Stimulated activated CD8-positive, alpha-beta memory T cell treated with anti-CD3 and anti-CD28 coated beads, Interleukin-4, amount 100 ng/mL, for 48 hours (primary cell): ENCODE measurements around the gene ABCB8.

ENCODE experiments used
- DNase-seq: peaks from one replicate; pipeline ENCODE4 v3.0.0-alpha.2; 2020

ABCB8 gene

DNA sequence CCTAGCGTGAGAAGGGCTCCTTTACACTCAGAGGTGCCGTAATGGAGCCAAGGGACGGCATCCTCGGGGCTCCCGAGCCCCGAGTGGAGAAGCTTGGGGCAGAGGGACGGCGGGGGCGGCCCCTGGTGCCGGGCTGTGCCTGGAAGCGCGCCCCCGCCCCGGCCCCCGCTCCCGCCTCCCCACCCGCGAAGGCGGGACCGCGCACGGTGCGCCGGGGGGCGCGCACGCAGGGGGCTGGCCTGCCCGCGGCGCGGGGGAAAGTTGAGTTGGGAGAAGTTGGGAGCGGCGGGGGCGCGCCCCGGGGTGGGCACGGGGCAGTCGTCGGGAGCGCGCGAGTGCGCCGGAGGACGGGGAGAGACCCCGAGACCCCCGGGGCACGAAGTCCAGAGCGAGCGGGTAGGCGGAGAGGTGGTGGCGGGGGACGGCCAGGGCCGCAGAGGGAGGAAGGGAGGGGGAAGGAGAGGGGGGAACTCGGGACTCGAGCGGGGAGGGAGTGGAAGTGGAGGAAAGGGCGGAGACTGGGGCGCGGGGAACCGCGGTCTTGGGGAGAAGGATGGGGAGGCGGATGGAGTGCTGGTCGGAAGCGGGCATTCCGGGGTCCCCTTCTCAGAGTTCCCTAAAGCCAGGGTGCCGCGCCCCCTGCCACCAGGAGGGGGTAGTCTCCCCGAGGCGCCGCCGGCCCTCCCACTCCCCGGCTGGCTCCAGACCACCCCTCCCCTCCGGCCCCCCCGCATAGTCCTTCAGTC lies 31.3 kb downstream of the ABCB8 start, which contains the start of gene SLC4A2:
Gene SLC4A2, plus strand, starts transcription at position 223 of the 746 bp plus-strand sequence. CDS start 2,399 bp downstream, outside the sequence.
- peak; percentile 81 for DNase-seq

DNA sequence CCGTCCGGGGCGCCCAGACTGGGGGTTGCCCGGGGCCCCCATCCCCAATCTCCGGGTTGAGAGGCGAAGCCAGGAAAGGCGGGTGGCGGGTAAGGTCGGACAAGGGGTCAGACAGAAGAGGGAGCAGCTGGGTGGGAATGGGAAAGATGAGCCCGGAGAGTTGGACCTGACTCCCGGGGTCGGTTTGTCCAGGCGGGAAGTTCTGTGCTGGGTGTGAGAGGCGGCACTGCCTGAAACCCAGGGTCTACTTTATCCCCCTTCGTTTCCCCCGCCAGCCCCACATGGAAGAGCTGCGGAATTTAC lies 31.8 kb downstream of the ABCB8 start:
- no peak for DNase-seq

DNA sequence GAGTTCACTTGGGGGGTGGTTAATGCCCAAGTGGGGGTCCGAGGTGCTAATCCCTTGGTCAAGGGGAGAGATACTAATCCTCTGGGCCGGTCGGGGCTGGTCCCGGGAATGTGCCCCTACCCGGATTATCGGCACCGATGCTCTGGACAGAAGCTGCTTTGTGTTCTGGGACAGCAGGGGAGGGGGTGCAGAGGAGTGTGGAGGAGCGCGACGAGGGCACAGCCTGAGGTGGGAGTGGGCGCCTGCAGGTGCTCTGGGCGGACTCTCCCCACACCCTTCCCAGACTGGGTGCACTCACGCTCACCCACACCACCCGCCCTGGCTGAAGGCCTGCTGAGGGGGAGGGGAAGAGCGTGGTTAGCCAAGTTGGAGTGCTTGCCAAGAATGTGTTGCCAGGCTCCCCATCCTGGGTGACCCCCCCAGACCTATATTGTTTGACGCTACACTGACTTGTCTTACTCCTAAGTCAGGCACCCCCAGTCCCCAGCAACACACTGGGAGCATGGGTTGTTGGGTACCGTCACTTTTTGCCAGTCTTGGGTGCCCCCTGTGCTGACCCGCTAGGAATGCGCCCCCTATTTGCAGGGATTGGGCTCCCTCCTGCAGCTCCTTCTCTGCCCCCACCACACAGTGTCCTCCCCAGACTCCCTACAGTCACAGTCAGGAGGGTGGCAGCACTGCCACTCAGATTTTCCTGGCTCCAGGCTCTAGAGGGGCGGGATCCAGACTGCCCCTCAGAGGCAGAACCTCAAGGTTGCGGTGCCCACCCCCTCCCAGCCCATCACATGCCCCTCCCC lies 32.4 kb downstream of the ABCB8 start:
- DNase-seq: peak; percentile 43

DNA sequence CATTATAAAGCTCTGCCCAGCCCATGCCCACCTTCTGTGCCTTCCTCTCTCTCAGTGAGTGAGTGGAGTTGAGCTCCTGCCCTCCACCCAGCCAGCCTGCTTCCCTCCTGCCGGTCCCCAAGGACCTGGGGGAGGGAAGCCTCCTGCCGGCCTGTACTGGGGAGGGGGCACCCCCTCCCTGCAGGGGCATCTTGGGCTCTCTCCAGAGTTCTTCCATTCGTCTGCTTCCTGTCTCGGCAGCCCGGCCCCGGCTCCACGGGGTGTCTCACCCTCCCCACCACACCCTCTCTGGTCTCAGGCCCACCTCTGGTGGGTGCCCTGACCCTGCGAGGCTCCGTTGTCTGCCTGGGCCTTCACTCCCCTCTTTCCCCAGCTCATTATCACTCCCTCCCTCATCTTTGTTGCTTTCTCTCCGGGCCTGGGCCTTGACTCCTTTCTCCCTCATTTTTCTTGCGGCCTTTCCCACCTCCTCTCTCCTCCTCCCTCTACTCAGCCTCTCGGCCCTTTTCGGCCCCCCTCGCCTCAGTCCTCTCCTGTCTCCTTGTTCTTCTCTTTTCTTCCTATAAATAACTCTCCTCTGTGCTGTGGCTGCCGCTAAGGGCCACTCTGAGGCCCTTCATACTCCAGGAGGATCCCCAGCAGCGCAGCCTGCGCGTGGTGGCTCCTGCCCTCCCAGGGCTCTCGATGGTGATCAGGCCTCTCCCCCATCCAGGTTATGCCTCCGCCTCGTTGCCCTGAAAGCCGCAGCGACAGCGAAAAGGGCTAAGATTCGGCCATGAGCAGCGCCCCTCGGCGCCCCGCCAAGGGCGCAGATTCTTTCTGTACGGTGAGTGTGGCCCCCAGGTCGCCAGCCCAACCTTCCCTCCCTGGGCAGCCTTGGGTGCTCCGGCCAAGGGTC lies 33.2 kb downstream of the ABCB8 start:
- DNase-seq: no peak

DNA sequence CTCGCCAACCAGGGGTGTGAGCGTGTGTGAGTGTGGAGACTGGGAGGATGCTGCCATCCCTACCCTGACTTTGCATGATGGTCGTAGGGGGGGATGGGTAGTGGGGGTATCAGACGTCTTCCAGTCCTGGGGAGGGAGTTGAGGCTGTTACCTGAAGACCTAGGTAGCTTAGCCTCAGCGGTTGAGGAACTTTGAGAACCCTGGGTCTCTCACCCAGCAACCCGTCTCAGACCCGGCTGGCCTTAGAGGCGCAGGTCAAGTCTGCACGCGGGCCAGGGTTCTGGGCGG lies 33.8 kb downstream of the ABCB8 start:
- no peak for DNase-seq

DNA sequence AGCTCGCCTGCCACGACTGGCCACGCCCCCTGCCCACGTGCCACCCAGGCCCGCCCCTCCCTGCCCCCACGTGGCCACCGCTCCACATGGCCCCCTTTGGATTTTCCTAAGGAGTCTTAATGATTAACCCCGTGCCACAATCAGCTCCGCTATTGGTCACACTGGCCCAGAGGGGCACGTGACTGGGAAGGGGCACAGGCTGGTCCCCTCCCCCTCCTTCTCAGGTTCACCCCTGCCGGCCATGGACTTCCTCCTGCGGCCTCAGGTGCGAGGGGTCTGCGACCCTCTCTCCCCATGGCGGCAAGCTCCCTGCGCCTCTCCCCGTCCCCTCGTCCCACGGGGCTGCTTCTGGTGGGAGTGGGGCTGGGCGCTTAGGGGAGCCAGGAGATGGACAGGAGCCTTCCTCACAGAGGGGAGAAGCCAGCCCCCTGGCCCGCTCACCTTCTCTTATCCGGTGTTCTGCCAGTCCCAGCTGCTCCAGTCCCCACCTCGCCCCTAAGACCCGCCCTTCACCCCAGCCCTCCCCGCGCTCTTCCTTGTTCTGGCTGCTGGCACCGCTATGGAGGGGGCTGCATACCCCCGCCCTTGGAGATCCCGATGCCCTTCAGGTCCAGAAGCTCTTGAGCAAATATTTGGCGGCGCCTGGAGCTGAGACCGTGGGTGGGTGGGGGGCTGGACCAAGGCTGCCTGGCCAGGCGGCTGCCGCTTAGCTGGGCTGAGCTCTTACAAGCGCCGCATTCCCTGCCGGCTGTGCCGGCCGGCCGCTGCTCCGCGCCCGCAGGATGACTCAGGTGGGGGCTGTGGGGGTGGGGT lies 34.4 kb downstream of the ABCB8 start:
- no peak for DNase-seq

DNA sequence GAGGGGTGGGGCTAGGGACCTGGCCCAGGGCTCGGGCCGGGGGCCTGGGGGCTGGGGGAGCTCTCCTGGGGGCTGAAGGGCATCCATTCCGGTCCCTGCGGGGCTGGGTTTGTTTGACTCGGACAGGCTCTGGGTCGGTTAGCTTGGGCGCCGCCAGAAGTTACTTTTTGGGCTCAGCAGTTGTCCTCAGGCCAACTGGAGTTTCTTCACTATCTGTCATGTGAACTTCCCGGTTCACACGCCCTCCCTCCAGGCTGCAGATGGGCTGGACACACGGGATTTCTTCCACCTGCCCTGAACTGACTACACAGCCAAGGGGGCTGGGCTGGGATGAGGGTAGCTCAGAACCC lies 34.9 kb downstream of the ABCB8 start:
- DNase-seq: no peak

DNA sequence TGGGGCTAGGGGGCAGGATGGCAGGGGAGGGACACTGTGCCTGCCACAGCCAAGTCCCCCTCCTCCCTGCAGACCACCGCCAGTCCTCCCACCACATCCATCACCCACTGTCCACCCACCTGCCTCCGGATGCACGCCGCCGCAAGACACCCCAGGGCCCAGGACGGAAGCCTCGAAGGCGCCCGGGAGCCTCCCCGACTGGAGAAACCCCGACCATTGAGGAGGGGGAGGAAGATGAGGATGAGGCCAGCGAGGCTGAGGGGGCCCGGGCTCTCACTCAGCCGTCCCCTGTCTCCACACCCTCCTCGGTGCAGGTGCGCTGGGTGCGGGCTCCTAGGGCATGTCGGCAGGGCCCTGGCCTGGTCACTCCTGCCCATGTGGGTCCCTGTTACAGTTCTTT lies 36.2 kb downstream of the ABCB8 start:
- no peak for DNase-seq

DNA sequence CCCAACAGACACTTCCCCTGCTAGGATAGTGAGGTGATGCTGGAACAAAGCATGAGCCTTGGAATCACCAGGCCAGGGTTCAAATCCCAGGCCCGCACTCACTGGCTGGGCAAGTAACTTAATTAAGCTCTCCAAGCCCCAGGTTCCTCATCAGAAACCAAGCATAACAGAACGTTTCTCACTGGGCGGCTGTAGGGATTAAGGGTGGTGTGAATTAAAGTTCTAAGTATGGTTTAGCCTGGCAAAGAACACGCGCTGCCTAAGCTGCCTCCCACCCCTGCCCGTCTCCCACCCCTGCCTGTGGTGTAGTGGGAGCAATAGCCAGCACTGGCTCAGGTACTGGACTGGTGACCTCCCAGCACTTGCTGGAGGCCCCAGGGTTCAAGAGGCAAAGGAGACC lies 36.7 kb downstream of the ABCB8 start:
- DNase-seq: no peak

DNA sequence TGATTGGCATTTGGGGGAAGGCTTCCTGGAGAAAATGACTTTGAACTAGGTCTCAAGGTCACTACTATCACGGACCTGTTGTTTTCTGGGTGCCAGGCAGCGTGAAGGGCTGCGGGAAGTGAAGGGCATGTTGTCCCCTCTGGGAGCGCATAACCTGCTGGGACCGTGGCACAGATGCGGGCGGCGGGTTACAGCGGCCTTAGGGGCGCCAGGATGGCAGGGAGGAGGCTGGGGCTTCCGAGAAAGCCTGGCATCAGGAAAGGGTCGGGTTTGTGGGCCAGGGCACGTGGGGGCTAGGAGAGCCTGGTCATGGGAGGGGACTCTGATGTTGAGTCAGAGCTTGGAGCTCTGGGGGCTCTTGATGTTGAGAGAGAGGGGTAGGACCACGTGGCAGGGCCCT lies 37.3 kb downstream of the ABCB8 start:
- no peak for DNase-seq

DNA sequence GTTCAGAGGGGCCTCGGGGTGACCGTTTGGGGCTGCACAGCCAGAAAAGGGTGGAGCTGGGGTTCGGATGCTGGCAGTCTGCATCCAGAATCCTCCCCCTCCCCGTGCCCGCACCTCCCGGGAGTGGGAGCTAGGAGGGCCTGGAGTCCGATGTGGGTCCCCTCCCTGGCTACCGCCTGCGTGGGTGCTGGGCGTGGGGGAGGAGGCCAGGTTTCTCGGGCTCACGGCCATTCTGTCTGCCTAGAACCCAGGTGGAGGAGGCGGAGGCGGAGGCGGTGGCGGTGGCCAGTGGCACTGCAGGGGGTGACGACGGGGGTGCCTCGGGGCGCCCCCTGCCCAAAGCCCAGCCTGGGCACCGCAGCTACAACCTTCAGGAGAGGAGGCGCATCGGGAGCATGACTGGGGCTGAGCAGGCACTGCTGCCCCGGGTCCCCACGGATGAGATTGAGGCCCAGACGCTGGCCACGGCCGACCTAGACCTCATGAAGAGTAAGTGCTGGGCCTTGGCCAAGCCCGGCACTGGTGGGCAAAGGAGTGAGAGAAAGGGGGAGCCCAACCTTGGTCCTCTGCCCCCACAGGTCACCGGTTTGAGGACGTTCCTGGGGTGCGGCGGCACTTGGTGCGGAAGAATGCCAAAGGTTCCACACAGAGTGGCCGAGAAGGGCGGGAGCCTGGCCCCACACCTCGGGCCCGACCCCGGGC lies 38.2 kb downstream of the ABCB8 start:
- DNase-seq: no peak

DNA sequence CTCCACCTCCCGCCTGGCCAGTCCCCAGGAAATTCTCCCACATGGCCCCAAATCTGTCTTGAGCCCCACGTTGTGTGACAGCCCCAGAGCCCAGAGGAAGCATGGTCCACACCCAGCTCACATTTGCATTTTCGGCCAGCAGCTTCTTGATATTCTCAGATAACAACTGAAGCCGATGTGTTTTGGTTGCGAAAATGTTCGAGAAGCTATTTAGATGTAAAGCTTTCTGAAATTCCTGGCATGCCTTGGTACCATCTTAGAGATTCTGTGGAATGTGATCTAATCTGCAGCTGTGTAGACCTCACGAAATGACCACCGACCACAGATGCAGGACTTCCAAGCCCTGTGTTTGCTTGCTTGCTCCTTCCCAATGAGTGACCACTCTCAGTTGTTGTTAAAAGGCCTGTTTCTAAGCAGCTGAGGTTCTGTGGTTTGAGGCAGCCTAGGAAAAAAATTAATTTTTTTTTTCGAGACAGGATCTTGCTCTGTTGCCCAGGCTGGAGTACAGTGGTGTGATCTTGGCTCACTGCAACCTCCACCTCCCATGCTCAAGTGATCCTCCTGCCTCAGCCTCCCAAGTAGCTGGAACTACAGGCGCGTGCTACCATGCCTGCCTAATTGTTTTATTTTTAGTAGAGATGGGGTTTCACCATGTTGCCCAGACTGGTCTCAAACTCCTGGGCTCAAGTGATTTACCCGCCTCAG lies 40.0 kb downstream of the ABCB8 start:
- DNase-seq: no peak

DNA sequence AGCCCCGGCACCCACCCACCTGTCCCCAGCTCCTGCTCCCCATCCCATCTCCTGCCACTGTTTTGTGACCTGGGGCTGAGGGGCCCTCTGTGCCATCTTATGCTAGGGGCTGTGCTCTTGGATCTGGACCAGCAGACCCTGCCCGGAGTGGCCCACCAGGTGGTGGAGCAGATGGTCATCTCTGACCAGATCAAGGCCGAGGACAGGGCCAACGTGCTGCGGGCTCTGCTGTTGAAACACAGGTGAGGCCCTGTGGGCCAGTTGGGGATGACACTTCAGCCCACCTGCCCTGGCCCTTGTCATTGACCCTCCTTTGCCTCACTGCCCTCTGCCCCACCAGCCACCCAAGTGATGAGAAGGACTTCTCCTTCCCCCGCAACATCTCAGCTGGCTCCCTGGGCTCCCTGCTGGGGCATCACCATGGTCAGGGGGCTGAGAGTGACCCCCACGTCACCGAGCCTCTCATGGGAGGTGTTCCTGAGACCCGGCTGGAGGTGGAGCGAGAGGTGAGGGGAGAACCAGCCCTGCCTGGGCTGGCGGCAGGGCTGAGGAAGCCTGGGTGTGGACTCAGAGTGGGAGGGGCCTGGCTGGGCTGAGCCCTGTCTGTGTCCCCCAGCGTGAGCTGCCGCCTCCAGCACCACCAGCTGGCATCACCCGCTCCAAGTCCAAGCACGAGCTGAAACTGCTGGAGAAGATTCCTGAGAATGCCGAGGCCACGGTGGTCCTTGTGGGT lies 41.8 kb downstream of the ABCB8 start:
- DNase-seq: no peak

DNA sequence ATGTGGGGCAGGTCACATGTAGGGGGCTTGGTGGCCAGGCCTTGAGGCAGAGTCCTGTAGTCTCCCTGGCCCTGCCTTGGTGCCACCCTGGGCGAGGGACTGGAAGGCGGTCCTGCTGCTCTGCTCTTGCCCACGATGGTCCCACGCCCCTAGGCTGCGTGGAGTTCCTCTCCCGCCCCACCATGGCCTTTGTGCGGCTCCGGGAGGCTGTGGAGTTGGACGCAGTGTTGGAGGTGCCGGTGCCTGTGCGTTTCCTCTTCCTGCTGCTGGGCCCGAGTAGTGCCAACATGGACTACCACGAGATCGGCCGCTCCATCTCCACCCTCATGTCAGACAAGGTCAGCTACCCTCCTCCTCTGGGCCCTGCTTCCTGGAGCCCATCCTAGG lies 42.3 kb downstream of the ABCB8 start:
- DNase-seq: no peak

DNA sequence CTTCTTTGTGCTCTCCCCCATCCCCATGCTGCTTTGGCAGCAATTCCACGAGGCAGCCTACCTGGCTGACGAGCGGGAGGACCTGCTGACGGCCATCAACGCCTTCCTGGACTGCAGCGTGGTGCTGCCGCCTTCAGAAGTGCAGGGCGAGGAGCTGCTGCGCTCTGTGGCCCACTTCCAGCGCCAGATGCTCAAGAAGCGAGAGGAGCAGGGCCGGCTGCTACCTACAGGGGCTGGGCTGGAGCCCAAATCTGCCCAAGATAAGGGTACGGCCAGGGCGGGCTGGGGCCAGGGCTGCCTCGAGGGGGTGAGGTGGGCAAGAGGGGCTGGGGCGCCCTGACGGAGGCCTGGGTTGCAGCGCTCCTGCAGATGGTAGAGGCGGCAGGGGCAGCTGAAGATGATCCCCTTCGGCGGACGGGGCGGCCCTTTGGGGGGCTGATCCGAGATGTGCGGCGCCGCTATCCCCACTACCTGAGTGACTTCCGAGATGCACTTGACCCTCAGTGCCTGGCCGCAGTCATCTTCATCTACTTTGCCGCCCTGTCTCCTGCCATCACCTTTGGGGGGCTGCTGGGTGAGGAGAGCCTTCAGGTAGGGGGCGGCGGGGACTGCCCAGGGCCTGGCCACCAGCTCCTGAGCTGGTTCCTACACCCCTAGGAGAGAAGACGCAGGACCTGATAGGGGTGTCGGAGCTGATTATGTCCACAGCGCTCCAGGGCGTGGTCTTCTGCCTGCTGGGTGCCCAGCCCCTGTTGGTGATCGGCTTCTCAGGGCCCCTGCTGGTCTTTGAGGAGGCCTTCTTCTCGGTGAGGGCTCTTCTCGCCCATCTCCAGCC lies 43.0 kb downstream of the ABCB8 start:
- no peak for DNase-seq

DNA sequence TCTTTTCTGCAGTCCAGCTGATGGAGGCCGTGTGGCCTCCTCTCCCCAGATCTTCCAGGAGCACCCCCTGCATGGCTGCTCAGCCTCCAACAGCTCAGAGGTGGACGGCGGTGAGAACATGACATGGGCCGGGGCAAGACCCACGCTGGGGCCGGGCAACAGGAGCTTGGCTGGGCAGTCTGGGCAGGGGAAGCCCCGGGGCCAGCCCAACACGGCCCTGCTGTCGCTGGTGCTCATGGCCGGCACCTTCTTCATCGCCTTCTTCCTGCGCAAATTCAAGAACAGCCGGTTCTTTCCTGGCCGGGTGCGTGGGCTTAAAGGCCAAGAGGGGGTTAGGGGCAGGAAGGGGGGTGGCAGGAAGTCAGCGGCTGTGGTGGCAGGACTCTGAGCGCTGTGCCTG lies 45.7 kb downstream of the ABCB8 start:
- no peak for DNase-seq

DNA sequence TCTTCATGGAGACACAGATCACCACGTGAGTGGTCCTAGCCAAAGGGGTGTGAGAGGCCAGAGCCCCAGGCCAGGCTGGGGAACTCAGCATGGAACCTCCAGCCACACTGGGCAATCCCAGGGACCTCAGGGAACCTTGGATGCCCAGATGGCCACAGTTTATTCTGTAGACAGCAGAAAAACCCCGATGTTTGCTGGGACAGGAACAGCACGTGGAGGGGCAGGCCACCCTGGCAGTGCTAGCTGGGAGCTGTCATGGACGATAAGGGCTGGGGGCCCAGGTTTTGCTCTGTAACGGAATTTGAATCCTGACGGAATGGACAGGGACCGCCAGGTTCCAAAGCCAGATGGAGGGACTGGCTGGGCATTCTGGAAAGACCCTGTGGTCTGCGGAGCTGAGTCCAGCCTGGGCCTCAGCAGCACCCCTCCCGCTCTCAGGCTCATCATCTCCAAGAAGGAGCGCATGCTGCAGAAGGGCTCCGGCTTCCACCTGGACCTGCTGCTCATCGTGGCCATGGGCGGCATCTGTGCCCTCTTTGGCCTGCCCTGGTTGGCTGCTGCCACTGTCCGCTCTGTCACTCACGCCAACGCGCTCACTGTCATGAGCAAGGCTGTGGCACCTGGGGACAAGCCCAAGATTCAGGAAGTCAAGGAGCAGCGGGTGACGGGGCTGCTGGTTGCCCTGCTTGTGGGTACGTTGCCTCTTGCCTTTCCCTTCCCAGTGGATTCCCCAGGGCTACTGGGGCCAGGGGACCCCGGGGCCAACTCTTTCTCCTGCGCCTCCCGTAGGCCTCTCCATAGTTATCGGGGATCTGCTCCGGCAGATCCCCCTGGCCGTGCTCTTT lies 46.8 kb downstream of the ABCB8 start:
- DNase-seq: no peak

DNA sequence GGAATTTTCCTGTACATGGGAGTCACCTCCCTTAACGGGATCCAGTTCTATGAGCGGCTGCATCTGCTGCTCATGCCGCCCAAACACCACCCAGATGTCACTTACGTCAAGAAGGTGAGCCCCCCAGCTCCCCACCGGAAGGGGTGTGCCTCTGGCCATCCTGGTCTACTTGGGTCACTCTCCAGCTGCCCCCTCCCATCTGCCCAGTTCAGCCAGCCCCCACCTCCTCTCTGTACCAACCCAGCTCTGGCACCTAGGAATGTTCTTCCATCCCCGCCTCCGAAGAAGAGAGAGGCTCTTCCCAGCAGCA lies 47.4 kb downstream of the ABCB8 start:
- no peak for DNase-seq

DNA sequence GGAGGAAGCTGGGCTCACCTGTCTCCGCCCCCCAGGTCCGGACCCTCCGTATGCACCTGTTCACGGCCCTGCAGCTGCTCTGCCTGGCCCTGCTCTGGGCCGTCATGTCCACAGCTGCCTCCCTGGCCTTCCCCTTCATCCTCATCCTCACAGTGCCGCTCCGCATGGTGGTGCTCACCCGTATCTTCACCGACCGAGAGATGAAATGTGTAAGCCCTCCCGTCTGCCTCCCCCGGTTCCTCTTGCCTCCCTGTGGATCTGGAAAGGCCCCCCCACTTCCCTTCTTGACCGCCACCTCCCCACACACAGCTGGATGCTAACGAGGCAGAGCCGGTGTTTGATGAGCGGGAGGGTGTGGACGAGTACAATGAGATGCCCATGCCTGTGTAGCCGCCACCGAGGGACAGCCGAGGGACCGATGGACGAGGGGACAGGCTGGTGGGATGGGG lies 47.8 kb downstream of the ABCB8 start:
- DNase-seq: no peak
